IMR-90 (cell line): ENCODE data around the gene GPR45. TPM values are rescaled to one million over a fixed set of nuclear protein-coding genes. Genes with fewer than 3 reads are reported as not detected.

Experiments used
- ATAC-seq: fragments of 200-7000 bp; cut with Tn5 transposase; 2 replicates; pipeline ENCODE4 v1.9.1; 2020; ENCODE audit warnings: low read depth, mild to moderate bottlenecking, moderate library complexity
- BruUV-seq: library from RNA; stranded (reverse); fragments of 400-500 nt; replicated peaks from 2 replicates; lab custom pipeline; 2021; lab: Mats Ljungman, UMichigan
- CTCF ChIA-PET: fragments of 300-600 bp; formaldehyde crosslinking; extraction: SDS; loops from one replicate; lab custom pipeline; 2021; ENCODE audit warnings: antibody characterized with exemption; lab: Yijun Ruan, JAX
- POLR2A ChIA-PET: fragments of 300-600 bp; sonication (Branson Sonifier 250); formaldehyde crosslinking; loops from one replicate; lab custom pipeline; 2022; ENCODE audit warnings: antibody characterized with exemption; ENCODE audit not compliant: unreplicated experiment; lab: Charles Lee
- DNase-seq: peaks from one replicate; pipeline ENCODE4 v3.0.0; 2013
- H2AFZ ChIP-seq: replicated peaks from 2 replicates; pipeline ENCODE3; 2013; ENCODE audit warnings: low read length, mild to moderate bottlenecking; ENCODE audit not compliant: poor library complexity
- H2AK5ac ChIP-seq: 2 replicates; pipeline ENCODE4 v1.6.1; 2013; ENCODE audit warnings: low read depth, low read length, inconsistent platforms
- H2AK9ac ChIP-seq: replicated peaks from 2 replicates; pipeline ENCODE3; 2013; ENCODE audit warnings: mild to moderate bottlenecking, low read depth, low read length, moderate library complexity; ENCODE audit not compliant: poor library complexity
- H2BK120ac ChIP-seq: 2 replicates; pipeline ENCODE4 v1.6.1; 2013; ENCODE audit warnings: low read depth, low read length, inconsistent platforms
- H2BK15ac ChIP-seq: 3 replicates; pipeline ENCODE4 v1.6.1; 2013; ENCODE audit warnings: low read depth, low read length, inconsistent platforms
- H2BK20ac ChIP-seq: 2 replicates; pipeline ENCODE4 v1.6.1; 2013; ENCODE audit warnings: low read depth, mild to moderate bottlenecking, inconsistent platforms, low read length, moderate library complexity
- H2BK5ac ChIP-seq: 2 replicates; pipeline ENCODE4 v1.6.1; 2013; ENCODE audit warnings: mild to moderate bottlenecking, low read depth, low read length, inconsistent platforms; ENCODE audit not compliant: poor library complexity, severe bottlenecking
- H3K14ac ChIP-seq: replicated peaks from 2 replicates; pipeline ENCODE4 v1.6.1; 2013; ENCODE audit warnings: low read depth, low read length, inconsistent platforms
- H3K18ac ChIP-seq: 2 replicates; pipeline ENCODE4 v1.6.1; 2013; ENCODE audit warnings: low read depth, low read length, control low read depth
- H3K23ac ChIP-seq: 2 replicates; pipeline ENCODE4 v1.6.1; 2013; ENCODE audit warnings: low read depth, low read length, inconsistent platforms
- H3K27ac ChIP-seq: 2 replicates; pipeline ENCODE4 v1.5.1; 2013; ENCODE audit warnings: mild to moderate bottlenecking, control low read depth, low read length; ENCODE audit not compliant: insufficient read depth
- H3K27me3 ChIP-seq: 2 replicates; pipeline ENCODE4 v1.6.1; 2013; ENCODE audit warnings: low read length; ENCODE audit not compliant: control insufficient read depth, insufficient read depth
- H3K36me3 ChIP-seq: 2 replicates; pipeline ENCODE4 v1.6.1; 2013; ENCODE audit warnings: low read length, mixed read lengths; ENCODE audit not compliant: control insufficient read depth, insufficient read depth
- H3K4ac ChIP-seq: 2 replicates; pipeline ENCODE4 v1.6.1; 2013; ENCODE audit warnings: low read depth, low read length, inconsistent platforms
- H3K4me1 ChIP-seq: 2 replicates; pipeline ENCODE4 v1.6.1; 2013; ENCODE audit warnings: low read length, mixed read lengths; ENCODE audit not compliant: control insufficient read depth, insufficient read depth
- H3K4me2 ChIP-seq: 2 replicates; pipeline ENCODE4 v1.6.1; 2013; ENCODE audit warnings: low read depth, mild to moderate bottlenecking, control low read depth, low read length, moderate library complexity
- H3K4me3 ChIP-seq: 2 replicates; pipeline ENCODE4 v1.5.1; 2013; ENCODE audit warnings: low read depth, mild to moderate bottlenecking, control low read depth, low read length, moderate library complexity; ENCODE audit not compliant: insufficient read depth
- H3K56ac ChIP-seq: 2 replicates; pipeline ENCODE4 v1.6.1; 2013; ENCODE audit warnings: low read length, inconsistent platforms; ENCODE audit not compliant: insufficient read depth; ENCODE audit errors: extremely low read depth
- H3K79me1 ChIP-seq, 2 experiments: 2 replicates each; pipeline ENCODE4 v1.6.1; 2013; ENCODE audit warnings: low read length in 2 of 2, inconsistent platforms in 1 of 2, low read depth in 1 of 2
- H3K9ac ChIP-seq: 2 replicates; pipeline ENCODE4 v1.6.1; 2013; ENCODE audit warnings: low read depth, low read length, control low read depth
- H3K9me1 ChIP-seq: 2 replicates; pipeline ENCODE4 v1.6.1; 2013; ENCODE audit warnings: low read length, inconsistent platforms; ENCODE audit not compliant: insufficient read depth
- H3K9me3 ChIP-seq: 2 replicates; pipeline ENCODE4 v1.6.1; 2013; ENCODE audit warnings: low read length; ENCODE audit not compliant: control insufficient read depth, insufficient read depth
- H4K20me1 ChIP-seq: 2 replicates; pipeline ENCODE4 v1.6.1; 2013; ENCODE audit warnings: low read length, inconsistent platforms; ENCODE audit not compliant: insufficient read depth
- H4K5ac ChIP-seq: 2 replicates; pipeline ENCODE4 v1.6.1; 2013; ENCODE audit warnings: mild to moderate bottlenecking, low read depth, low read length, control low read depth
- H4K8ac ChIP-seq, 2 experiments: 2 replicates each; pipeline ENCODE4 v1.6.1; 2013; ENCODE audit warnings: low read depth in 2 of 2, low read length in 2 of 2, control low read depth in 1 of 2, inconsistent platforms in 1 of 2
- H4K91ac ChIP-seq: 2 replicates; pipeline ENCODE4 v1.6.1; 2013; ENCODE audit warnings: low read depth, low read length, inconsistent platforms; ENCODE audit not compliant: insufficient read depth
- CEBPB ChIP-seq: IDR thresholded peaks from 2 replicates; pipeline ENCODE4 v1.6.1; 2012; ENCODE audit warnings: low read depth, low read length, improper control_type of control experiment
- CHD1 ChIP-seq: IDR thresholded peaks from 2 replicates; pipeline ENCODE4 v1.6.1; 2012; ENCODE audit warnings: low read depth, low read length, improper control_type of control experiment
- CTCF ChIP-seq: conservative IDR thresholded peaks from 2 replicates; pipeline ENCODE4 v1.5.1; 2012; ENCODE audit warnings: mild to moderate bottlenecking, low read depth, low read length, improper control_type of control experiment
- ELK1 ChIP-seq: fragments of 150-350 bp; IDR thresholded peaks from 2 replicates; pipeline ENCODE4 v1.6.1; 2016; ENCODE audit warnings: low read depth, mild to moderate bottlenecking, low read length, moderate library complexity, borderline replicate concordance
- FOS ChIP-seq: fragments of 150-350 bp; IDR thresholded peaks from 2 replicates; pipeline ENCODE4 v1.6.1; 2016; ENCODE audit warnings: low read depth, low read length
- MAFK ChIP-seq: IDR thresholded peaks from 2 replicates; pipeline ENCODE4 v1.6.1; 2012; ENCODE audit warnings: low read depth, low read length, improper control_type of control experiment
- MAZ ChIP-seq: IDR thresholded peaks from 2 replicates; pipeline ENCODE4 v1.6.1; 2012; ENCODE audit warnings: low read depth, mild to moderate bottlenecking, low read length, improper control_type of control experiment, moderate library complexity, borderline replicate concordance
- NFE2L2 ChIP-seq: fragments of 150-350 bp; IDR thresholded peaks from 2 replicates; pipeline ENCODE4 v1.6.1; 2016; ENCODE audit warnings: low read depth, mild to moderate bottlenecking, low read length
- RAD21 ChIP-seq: IDR thresholded peaks from 2 replicates; pipeline ENCODE4 v1.6.1; 2012; ENCODE audit warnings: low read length, improper control_type of control experiment
- RFX5 ChIP-seq: IDR thresholded peaks from 2 replicates; pipeline ENCODE4 v1.8.0; 2012; ENCODE audit warnings: low read depth, mild to moderate bottlenecking, low read length, moderate library complexity
- USF2 ChIP-seq: fragments of 150-350 bp; IDR thresholded peaks from 2 replicates; pipeline ENCODE4 v1.6.1; 2017; ENCODE audit warnings: mild to moderate bottlenecking, antibody characterized with exemption, low read length, low read depth
- WGBS, 2 experiments: methylation state at CpG; one replicate each; pipeline versions ENCODE4 v1.1.5 to v1.1.7; 2013; ENCODE audit warnings: missing lambda C conversion rate in 2 of 2; ENCODE audit not compliant: insufficient read length in 1 of 2; ENCODE audit errors: extremely low coverage in 2 of 2; 5-methylcytosine and 5-hydroxymethylcytosine counted together
- dilution Hi-C: fragments of 300-500 bp; cut with HindIII; formaldehyde crosslinking; loops from one replicate; pipeline ENCODE4 v1.14.3; 2018; ENCODE audit warnings: low sequenced_read_pairs; ENCODE audit not compliant: unreplicated experiment
- in situ Hi-C: fragments of 300-500 bp; cut with MboI; formaldehyde crosslinking; loops from 3 replicates; pipeline ENCODE4 v1.14.3; 2019; ENCODE audit warnings: low sequenced_read_pairs, inconsistent platforms, mixed read lengths
- intact Hi-C: fragments of 100-400 bp; cut with micrococcal nuclease; formaldehyde crosslinking; loops from 2 replicates; pipeline ENCODE4 v1.10.0; 2022
- polyA plus RNA-seq, 3 experiments: library from polyadenylated mRNA; depleted of rRNA; stranded (reverse); fragments of >200 nt; gene quantifications; 2 replicates each; pipeline ENCODE4 v1.2.3, GENCODE V29; 2012; ENCODE audit warnings: low replicate concordance in 1 of 3
- total RNA-seq: library from RNA; depleted of rRNA; stranded (reverse); fragments of >200 nt; gene quantifications from 2 replicates; pipeline ENCODE4 v1.2.3, GENCODE V29; 2012

GPR45 gene
- total and polyA plus RNA-seq, 2 of the 4 experiments (the other 2 are of a cell fraction): not detected

- Histone ChIP-seq H3K14ac (no peak overlapping the region), H3K79me1 (no peaks in the 10 kb centered on the region), H2BK120ac (no peak overlapping the region), H3K56ac (no peak overlapping the region), H3K4ac (no peak overlapping the region), H2BK15ac (no peak overlapping the region), H2AK5ac (no peak overlapping the region), H2BK20ac (no peak overlapping the region), H2BK5ac (no peak overlapping the region), H3K9me3 (no peaks in the 10 kb centered on the region), H3K23ac (no peak overlapping the region), H3K27me3 (no peaks in the 10 kb centered on the region), H4K5ac (no peak overlapping the region), H4K20me1 (no peaks in the 10 kb centered on the region), H4K8ac (no peak overlapping the region), H2AK9ac (no peak overlapping the region), H3K18ac (no peak overlapping the region), H4K91ac (no peak overlapping the region), H3K9me1 (no peaks in the 10 kb centered on the region; the same call in 1 of the 2 replicates), H3K9ac (no peak overlapping the region), H3K4me3 (no peak overlapping the region), H2AFZ (no peak overlapping the region), H3K36me3 (peaks cover 58% of the 10 kb centered on the region), H3K27ac (no peak overlapping the region), H3K4me1 (no peaks in the 10 kb centered on the region), H3K4me2 (no peak overlapping the region)
- no TSS peak for BruUV-seq
- dilution Hi-C loops (no loop called here), in situ Hi-C loops (no loop called here), intact Hi-C loops (no loop called here)
- ChIA-PET CTCF (no interaction called here), POLR2A (no interaction called here)
- no peak for DNase-seq
- TF ChIP-seq NFE2L2 (no peak), RAD21 (no peak), FOS (no peak), RFX5 (no peak), CEBPB (no peak), USF2 (no peak), CTCF (no peak), ELK1 (no peak), MAZ (no peak), CHD1 (no peak), MAFK (no peak)
- no peak for ATAC-seq
- 100% methylated on average over 3 of the region's 14 CpGs; no CpG with 5 or more reads in 1 of the 2 experiments for WGBS, 2 experiments
These were observed 30.0 kb downstream of the GPR45 start for GRCh38 chr2:105271393-105272045.
